ENCODE results near the gene SMG6. TPM values are rescaled to one million over a fixed set of nuclear protein-coding genes. Genes with fewer than 3 reads are reported as not detected.

SMG6 gene
- total and polyA plus RNA-seq, 2 donors (not counting 3 experiments of a cell fraction or from before 2014, with no cell fraction given), result 40.1 to 42.2 TPM

DNA sequence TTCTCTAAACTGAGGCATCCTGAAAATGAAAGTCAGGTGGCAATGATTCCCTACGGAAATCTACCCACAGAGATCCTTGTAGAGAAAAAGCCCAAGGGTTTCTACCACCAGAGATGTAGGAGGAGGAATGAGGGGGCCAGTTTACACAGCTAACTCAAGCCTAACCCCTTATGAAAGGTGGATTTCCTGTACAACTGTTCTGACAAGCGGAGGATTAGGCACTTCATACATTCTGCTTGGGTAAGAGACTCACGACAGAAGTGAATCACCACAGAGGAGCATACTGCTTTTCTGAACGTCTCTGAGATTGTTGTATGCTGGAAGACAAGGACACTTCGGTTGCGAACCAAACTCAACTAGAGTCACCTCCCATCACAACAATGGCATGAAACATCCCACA, 72.7 kb downstream of the SMG6 start:
- Histone ChIP-seq H2AFZ (ENCODE audit: low read depth, low read length) (no peak overlapping the region), H3K27me3 (ENCODE audit: control insufficient read depth in 2 of 2, insufficient read depth in 2 of 2, low read length in 2 of 2) (no peaks in the 10 kb centered on the region), H3K27ac (ENCODE audit: insufficient read depth, low read depth, low read length) (no peak overlapping the region), H3K4me2 (ENCODE audit: insufficient read depth, low read length) (no peak overlapping the region), H3K4me1 (ENCODE audit: control insufficient read depth, extremely low read depth, insufficient read depth, low read length) (peaks cover 9% of the 10 kb centered on the region), H3K9me1 (replicated peaks; ENCODE audit: control insufficient read depth, extremely low read depth, insufficient read depth, low read length) (no peaks in the 10 kb centered on the region), H3K36me3 (ENCODE audit: control insufficient read depth in 2 of 2, extremely low read depth in 1 of 2, insufficient read depth in 2 of 2, low read length in 2 of 2) (no peaks in the 10 kb centered on the region), H4K20me1 (replicated peaks; ENCODE audit: control insufficient read depth, extremely low read depth, insufficient read depth, low read length) (no peaks in the 10 kb centered on the region), H3K4me3 (replicated peaks in 1 of 3; ENCODE audit: insufficient read depth in 1 of 3, low read depth in 1 of 3, low read length in 3 of 3) (no peak overlapping the region), H3K9me3 (replicated peaks; ENCODE audit: control insufficient read depth, insufficient read depth, low read length) (no peaks in the 10 kb centered on the region), H3K9ac (replicated peaks; ENCODE audit: extremely low read depth, insufficient read depth, low read length) (no peak overlapping the region), H3K79me2 (ENCODE audit: control insufficient read depth, insufficient read depth, low read length) (no peaks in the 10 kb centered on the region)
- DNase-seq (ENCODE audit: low read depth, low spot score), result no peak
- BruUV-seq (replicated peaks), result no TSS peak
- TF ChIP-seq FOS (IDR thresholded peaks at IDR 0.05; ENCODE audit: borderline replicate concordance, insufficient read depth, low read length) (no peak), MYC (IDR thresholded peaks at IDR 0.05; ENCODE audit: low read depth, low read length) (no peak), JUN (IDR thresholded peaks at IDR 0.05; ENCODE audit: borderline replicate concordance, insufficient read depth, insufficient read length, low read depth) (no peak), EZH2 (IDR thresholded peaks at IDR 0.05; ENCODE audit: borderline replicate concordance, low read depth, low read length, severe bottlenecking) (no peak), GATA2 (IDR thresholded peaks at IDR 0.05; ENCODE audit: insufficient read depth, insufficient read length, low read depth, low read length) (no peak), POLR2AphosphoS5 (IDR thresholded peaks at IDR 0.05; ENCODE audit: insufficient read depth, low read depth, low read length) (no peak), POLR2A (IDR thresholded peaks at IDR 0.05; ENCODE audit: low read depth, low read length) (no peak)
- TF ChIP-seq, protein P1, sequence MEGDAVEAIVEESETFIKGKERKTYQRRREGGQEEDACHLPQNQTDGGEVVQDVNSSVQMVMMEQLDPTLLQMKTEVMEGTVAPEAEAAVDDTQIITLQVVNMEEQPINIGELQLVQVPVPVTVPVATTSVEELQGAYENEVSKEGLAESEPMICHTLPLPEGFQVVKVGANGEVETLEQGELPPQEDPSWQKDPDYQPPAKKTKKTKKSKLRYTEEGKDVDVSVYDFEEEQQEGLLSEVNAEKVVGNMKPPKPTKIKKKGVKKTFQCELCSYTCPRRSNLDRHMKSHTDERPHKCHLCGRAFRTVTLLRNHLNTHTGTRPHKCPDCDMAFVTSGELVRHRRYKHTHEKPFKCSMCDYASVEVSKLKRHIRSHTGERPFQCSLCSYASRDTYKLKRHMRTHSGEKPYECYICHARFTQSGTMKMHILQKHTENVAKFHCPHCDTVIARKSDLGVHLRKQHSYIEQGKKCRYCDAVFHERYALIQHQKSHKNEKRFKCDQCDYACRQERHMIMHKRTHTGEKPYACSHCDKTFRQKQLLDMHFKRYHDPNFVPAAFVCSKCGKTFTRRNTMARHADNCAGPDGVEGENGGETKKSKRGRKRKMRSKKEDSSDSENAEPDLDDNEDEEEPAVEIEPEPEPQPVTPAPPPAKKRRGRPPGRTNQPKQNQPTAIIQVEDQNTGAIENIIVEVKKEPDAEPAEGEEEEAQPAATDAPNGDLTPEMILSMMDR (IDR thresholded peaks at IDR 0.05; ENCODE audit: extremely low read depth in 1 of 2, insufficient read depth in 1 of 2, low read depth in 1 of 2, low read length in 2 of 2), result no peak
- TF ChIP-seq, protein P2, sequence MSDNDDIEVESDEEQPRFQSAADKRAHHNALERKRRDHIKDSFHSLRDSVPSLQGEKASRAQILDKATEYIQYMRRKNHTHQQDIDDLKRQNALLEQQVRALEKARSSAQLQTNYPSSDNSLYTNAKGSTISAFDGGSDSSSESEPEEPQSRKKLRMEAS (IDR thresholded peaks at IDR 0.05; ENCODE audit: insufficient read depth, insufficient read length), result no peak
- POLR2A ChIA-PET, result no interaction called here
- CTCF ChIA-PET, result interaction anchor here (0.6 to 3.6 kb wide), 44 partner anchors 9 to 176 kb away, joined by 3 to 41 read pairs (median 6); partner anchors contain the start of gene HIC1
- dilution Hi-C loops (cut with MboI; ENCODE audit: extremely low pct_ligation_motif_present, low sequenced_read_pairs) (no loop called here), intact Hi-C loops (cut with micrococcal nuclease) (loop anchor here (1.0 to 2.0 kb wide), 2 partner anchors 58 to 166 kb away; no protein-coding TSS in a partner anchor)
- FAIRE-seq, result peak; percentile 18
